ENCODE data around the gene CHAT.

DNA sequence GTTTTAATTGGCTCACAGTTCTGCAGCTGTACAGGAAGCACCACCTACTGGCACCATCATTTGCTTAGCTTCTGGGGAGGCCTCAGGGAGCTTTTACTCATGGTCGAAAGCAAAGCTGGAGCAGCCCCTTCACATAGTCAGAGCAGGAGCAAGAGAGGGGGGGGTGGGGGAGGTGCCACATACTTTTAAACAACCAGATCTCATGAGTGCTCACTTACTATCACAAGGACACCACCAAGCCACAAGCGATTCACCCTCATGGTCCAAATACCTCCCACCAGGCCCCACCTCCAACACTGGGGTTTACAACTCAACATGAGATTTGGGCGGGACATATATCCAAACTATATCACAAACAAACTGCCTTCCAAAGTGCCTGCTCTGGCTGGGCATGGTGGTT is 35.4 kb upstream of the CHAT start:
- TF ChIP-seq POLR2A (IDR thresholded peaks at IDR 0.05), result no peak
- TF ChIP-seq, protein P1, sequence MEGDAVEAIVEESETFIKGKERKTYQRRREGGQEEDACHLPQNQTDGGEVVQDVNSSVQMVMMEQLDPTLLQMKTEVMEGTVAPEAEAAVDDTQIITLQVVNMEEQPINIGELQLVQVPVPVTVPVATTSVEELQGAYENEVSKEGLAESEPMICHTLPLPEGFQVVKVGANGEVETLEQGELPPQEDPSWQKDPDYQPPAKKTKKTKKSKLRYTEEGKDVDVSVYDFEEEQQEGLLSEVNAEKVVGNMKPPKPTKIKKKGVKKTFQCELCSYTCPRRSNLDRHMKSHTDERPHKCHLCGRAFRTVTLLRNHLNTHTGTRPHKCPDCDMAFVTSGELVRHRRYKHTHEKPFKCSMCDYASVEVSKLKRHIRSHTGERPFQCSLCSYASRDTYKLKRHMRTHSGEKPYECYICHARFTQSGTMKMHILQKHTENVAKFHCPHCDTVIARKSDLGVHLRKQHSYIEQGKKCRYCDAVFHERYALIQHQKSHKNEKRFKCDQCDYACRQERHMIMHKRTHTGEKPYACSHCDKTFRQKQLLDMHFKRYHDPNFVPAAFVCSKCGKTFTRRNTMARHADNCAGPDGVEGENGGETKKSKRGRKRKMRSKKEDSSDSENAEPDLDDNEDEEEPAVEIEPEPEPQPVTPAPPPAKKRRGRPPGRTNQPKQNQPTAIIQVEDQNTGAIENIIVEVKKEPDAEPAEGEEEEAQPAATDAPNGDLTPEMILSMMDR (IDR thresholded peaks at IDR 0.05), result no peak
